ENCODE results near the gene CCDC154.

The CCDC154 gene

GRCh38 chr16:1385232-1385631 is 59.1 kb downstream of the CCDC154 start:
- Histone ChIP-seq H3K27me3 (ENCODE audit: control insufficient read depth, insufficient read depth, low read length) (no peaks in the 10 kb centered on the region), H3K4me2 (ENCODE audit: low read length) (no peak overlapping the region), H3K36me3 (ENCODE audit: insufficient read depth, low read length) (peaks cover 4% of the 10 kb centered on the region), H3K4me3 (ENCODE audit: low read length) (no peak overlapping the region), H3K9ac (ENCODE audit: low read depth, low read length) (no peak overlapping the region), H3K4me1 (ENCODE audit: control insufficient read depth, insufficient read depth, low read length) (no peaks in the 10 kb centered on the region), H3K9me3 (replicated peaks; ENCODE audit: low read length) (no peaks in the 10 kb centered on the region)

All from skeletal muscle satellite cell (primary cell).